Measurements from ENCODE around the gene GPR63. TPM values are rescaled to one million over a fixed set of nuclear protein-coding genes. Genes with fewer than 3 reads are reported as not detected.

GPR63 gene
- total and polyA plus RNA-seq, 9 of the 15 experiments (the other 6 are each of a cell fraction or from before 2014, with no cell fraction given), result 1.6 to 5.1 (median 3.7) TPM

DNA sequence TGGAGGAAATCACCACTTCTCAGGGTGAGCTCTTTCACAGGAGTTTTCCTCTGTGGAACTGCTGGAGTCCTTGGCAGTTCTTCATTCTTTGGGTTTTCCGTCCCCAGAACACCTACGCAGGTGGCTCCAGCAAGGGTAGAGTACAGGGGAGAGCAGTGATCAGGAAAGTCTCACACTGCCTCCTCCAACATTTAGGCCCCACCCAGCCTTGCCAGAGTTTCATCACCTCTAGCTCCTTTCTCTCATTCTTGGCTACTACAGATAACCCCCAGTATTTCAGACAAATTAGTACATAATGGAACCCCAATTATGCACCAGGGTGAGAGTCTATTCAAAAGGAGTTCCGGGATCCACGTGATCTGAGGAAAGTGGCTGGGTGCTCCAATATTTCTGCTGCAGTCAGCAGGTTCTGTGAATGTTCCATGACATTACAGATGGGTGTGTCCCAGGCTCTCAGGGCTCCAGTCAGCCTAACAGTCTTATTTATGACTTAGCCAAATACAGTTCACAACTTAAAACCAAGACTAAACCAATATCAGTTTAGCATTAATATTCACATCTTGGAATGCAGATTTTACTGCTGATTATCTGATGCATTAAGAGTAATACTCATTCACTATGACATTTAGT lies 44.6 kb downstream of the GPR63 start:
- 57% methylated on average over 4 of the region's 4 CpGs for WGBS (ENCODE audit: insufficient coverage, low coverage, missing lambda C conversion rate)
- BruUV-seq (replicated peaks), result no TSS peak

More for the DNA sequence above, 44.6 kb downstream of the GPR63 start:
- H3K27ac ChIP-seq (ENCODE audit: extremely low read depth, low read depth, low read length), result no peak overlapping the region
- TF ChIP-seq MAFF (IDR thresholded peaks at IDR 0.05; ENCODE audit: low read length) (peak; percentile 67), MAFK (IDR thresholded peaks at IDR 0.05; ENCODE audit: low read length) (peak; percentile 83), ZNF766 (CRISPR knock-in tag; conservative IDR thresholded peaks at IDR 0.05) (no peak), SOX6 (IDR thresholded peaks at IDR 0.05) (no peak), ZFPM2 (CRISPR knock-in tag; IDR thresholded peaks at IDR 0.05) (no peak), MAFG (tag; conservative IDR thresholded peaks at IDR 0.05) (peak; percentile 81), EP400 (IDR thresholded peaks at IDR 0.05) (no peak), ZBTB17 (CRISPR knock-in tag; IDR thresholded peaks at IDR 0.05) (no peak), C11orf30 (IDR thresholded peaks at IDR 0.05; ENCODE audit: low read depth) (peak; percentile 80), ZNF316 (IDR thresholded peaks at IDR 0.05) (peak; percentile 71)
- TF ChIP-seq, protein P1, sequence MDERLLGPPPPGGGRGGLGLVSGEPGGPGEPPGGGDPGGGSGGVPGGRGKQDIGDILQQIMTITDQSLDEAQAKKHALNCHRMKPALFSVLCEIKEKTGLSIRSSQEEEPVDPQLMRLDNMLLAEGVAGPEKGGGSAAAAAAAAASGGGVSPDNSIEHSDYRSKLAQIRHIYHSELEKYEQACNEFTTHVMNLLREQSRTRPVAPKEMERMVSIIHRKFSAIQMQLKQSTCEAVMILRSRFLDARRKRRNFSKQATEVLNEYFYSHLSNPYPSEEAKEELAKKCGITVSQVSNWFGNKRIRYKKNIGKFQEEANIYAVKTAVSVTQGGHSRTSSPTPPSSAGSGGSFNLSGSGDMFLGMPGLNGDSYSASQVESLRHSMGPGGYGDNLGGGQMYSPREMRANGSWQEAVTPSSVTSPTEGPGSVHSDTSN (CRISPR knock-in tag; IDR thresholded peaks at IDR 0.05; ENCODE audit: low read depth), result no peak
- TF ChIP-seq, protein P1 (tag; conservative IDR thresholded peaks at IDR 0.05; ENCODE audit: low read depth), result peak; percentile 28; the same call in 1 of the 2 replicates
- TF ChIP-seq, protein P2, sequence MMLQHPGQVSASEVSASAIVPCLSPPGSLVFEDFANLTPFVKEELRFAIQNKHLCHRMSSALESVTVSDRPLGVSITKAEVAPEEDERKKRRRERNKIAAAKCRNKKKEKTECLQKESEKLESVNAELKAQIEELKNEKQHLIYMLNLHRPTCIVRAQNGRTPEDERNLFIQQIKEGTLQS (IDR thresholded peaks at IDR 0.05), result 0 out of 2 replicates have a peak, but pooled peaks have one; percentile 12
- TF ChIP-seq, protein P2 (CRISPR knock-in tag; conservative IDR thresholded peaks at IDR 0.05), result no peak
- H3K9ac ChIP-seq (ENCODE audit: insufficient read depth in 1 of 2, low read depth in 2 of 2, low read length in 2 of 2), result no peak overlapping the region
- H3K36me3 ChIP-seq (ENCODE audit: control insufficient read depth, insufficient read depth, low read length), result no peaks in the 10 kb centered on the region
- in situ Hi-C loops (cut with MboI), result no loop called here
- ChIA-PET POLR2A (interaction anchor here (0.6 to 1.0 kb wide), 3 partner anchors 12 to 79 kb away, joined by 3 read pairs; no protein-coding TSS in a partner anchor), CTCF (ENCODE audit: low intra/inter-chr PET ratio) (no interaction called here)
- H3K9me1 ChIP-seq (ENCODE audit: control insufficient read depth, insufficient read depth, low read length), result no peaks in the 10 kb centered on the region
- peak in 1 of 4 experiments; percentile 12 for DNase-seq (ENCODE audit: extremely low read depth in 1 of 4, low spot score in 3 of 4)
- no peaks in the 10 kb centered on the region for H3K9me3 ChIP-seq (replicated peaks; ENCODE audit: control insufficient read depth, insufficient read depth, low read depth, low read length)
- no peaks in the 10 kb centered on the region for H3K4me1 ChIP-seq (replicated peaks in 1 of 2; ENCODE audit: control insufficient read depth in 2 of 2, insufficient read depth in 2 of 2, low read length in 2 of 2)
- no peak for FAIRE-seq
- no peak overlapping the region for H3K4me3 ChIP-seq
- no peak overlapping the region for H3K4me2 ChIP-seq (ENCODE audit: insufficient read depth, low read length)
- H3K79me2 ChIP-seq (ENCODE audit: control insufficient read depth, insufficient read depth, low read length), result no peaks in the 10 kb centered on the region
- H2AFZ ChIP-seq (ENCODE audit: low read depth, low read length), result no peak overlapping the region; the same call in 1 of the 2 replicates
- no peaks in the 10 kb centered on the region for H3K27me3 ChIP-seq (ENCODE audit: control insufficient read depth in 2 of 2, insufficient read depth in 2 of 2, low read length in 2 of 2)
- intact Hi-C loops (cut with micrococcal nuclease), result no loop called here
- no peaks in the 10 kb centered on the region for H4K20me1 ChIP-seq (replicated peaks; ENCODE audit: control insufficient read depth, insufficient read depth, low read length)
- peak; percentile 74 for ATAC-seq

Data from K562 (cell line).